Measurements from ENCODE around the gene KIF2A.
A peak's percentile ranks its signal among the peaks of the same experiment; 100 is the strongest.

KIF2A gene

GRCh38 chr5:62374090-62374489 lies 68.1 kb downstream of the KIF2A start:
- H3K4me3 ChIP-seq (ENCODE audit: low read depth, low read length) = no peak overlapping the region

DNA sequence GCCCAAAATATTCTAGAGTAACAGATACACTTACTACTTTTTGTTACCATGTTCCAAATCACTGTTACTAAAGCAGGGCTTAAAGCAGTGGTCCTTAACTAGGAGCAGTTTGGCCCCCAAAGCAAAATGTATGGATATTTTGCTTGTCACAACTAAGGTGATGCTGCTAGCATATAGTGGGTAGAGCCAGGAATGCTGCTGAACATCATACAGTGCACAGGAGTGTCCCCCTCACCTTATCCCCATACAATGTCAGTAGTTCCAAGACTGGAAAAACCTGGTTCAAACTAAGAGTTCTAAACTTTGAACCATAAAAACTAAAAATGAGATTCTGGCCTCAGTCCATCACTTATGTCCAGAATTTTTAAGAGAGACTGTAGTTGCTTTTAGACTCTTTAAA lies 69.6 kb downstream of the KIF2A start:
- no peak overlapping the region for H3K4me3 ChIP-seq (ENCODE audit: low read depth, low read length)

- H3K4me3 ChIP-seq (ENCODE audit: low read depth, low read length) = no peak overlapping the region
Measured at GRCh38 chr5:62376064-62376463, 70.1 kb downstream of the KIF2A start.

GRCh38 chr5:62385131-62385530 lies 79.1 kb downstream of the KIF2A start:
- no peak overlapping the region for H3K4me3 ChIP-seq (ENCODE audit: low read depth, low read length)

DNA sequence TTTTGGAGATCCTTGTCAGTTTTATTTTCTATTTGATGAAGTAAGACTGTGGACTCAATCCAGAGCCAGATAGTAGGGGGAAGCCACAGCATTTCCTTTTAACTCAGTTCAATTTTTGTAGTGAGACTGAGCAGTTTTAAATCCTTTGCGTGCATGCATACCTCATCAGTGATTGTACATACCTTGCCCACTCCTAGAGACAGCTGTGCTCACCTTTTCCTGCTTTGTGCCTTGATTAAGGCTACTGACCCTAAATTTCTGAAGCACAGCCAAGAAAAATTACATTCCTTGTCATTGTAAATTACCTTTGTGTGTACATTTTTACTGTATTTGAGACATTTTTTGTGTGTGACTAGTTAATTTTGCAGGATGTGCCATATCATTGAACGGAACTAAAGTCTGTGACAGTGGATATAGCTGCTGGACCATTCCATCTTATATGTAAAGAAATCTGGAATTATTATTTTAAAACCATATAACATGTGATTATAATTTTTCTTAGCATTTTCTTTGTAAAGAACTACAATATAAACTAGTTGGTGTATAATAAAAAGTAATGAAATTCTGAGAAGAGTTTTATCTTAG lies 79.9 kb downstream of the KIF2A start:
- no peak overlapping the region for H3K4me3 ChIP-seq (ENCODE audit: low read depth, low read length)

DNA sequence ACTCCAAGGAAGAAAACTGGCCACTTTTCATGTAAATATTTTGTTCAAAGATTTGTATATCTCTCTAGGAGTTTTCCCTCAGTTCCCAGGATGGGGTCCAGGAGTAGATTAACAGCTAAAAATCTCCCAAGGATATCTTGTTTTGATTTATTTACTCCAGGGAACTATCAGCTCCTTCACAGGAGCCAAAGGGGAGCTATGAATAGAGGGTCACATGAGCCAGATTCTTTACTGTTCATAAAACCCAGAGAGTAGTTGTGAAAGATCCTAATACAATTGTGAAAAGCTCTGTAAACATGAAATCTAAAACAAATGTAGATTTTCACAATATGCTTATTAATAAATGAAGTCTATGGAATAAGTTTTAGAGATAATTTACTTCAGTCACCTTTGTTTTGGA lies 80.8 kb downstream of the KIF2A start:
- no peak overlapping the region for H3K4me3 ChIP-seq (ENCODE audit: low read depth, low read length)

DNA sequence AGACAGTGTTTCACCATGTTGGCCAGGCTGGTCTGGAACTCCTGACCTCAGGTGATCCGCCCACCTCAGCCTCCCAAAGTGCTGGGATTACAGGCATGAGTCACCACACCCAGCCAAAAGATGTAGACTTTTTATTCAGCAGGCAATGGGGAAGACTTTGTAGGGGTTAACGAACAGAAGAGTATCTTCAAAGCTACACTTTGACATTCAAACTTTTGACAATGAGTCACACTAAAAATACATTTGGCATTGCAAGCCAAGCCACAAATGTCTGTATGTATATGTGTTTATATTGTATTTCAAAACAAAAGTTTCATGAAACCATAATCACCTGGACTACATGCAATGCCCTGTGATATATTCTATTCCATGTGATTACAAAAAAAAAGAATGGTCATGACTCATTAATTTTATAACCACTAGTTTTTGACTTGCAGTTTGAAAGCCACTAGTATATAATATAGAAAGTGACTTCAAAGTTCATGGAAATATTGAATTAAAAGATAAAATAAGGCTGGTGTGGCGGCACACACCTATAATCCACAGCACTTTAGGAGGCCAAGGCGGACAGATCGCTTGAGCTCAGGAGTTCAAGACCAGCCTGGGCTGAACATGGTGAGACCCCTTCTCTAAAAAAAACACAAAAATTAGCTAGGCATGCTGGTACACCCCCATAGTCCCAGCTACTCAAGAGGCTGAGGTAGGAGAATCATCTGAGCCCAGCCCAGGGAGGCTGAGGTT lies 89.4 kb downstream of the KIF2A start:
- H3K4me3 ChIP-seq (ENCODE audit: low read depth, low read length) = no peak overlapping the region

DNA sequence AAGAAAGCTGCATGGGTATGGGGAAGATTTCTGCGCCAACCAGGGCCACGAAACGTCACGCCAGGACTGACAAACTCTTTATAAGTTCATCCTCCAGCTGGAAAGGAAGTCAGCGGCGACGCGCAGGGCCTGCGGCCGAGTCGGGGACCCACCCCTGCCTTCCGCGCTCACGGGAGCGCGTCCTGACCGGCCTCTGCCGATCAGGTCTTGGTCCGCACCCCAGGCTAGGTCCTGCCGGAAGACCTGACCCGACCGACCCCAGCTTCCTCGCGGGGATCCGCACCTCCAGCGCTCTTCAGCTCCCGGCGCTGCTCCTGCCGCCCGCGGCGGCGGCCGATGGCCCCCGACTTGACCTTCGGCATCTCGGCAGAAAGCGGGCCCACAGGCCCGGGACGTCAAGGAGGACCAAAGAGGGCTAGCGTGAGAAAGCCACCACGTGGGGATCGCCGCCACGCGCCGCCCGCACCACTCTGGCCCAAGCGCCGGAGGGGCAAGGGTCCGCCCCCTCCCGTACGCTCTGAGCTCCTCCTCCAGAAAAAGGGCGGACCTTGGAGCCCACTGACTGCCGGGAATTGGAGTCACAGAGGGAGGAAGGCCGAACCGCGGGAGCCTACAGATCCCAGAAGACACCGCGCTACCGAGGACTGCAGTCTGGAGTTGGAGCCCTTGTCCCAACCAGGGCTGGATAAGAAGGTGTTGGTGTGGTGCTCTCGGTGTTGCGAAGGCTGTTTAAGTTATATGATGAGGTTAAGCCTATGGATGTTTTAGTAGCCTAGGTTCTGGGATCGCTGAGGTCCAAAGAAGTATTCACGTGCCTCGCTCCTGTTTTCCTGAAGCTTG lies 97.6 kb downstream of the KIF2A start, which contains the start of gene DIMT1:
Gene DIMT1 (minus strand): TSS at position 495 of the 840 bp plus-strand sequence. CDS start 133 bp downstream, at position 362.
- peak within 1 kb of the TSS; percentile 83 for H3K4me3 ChIP-seq (ENCODE audit: low read depth, low read length)

DNA sequence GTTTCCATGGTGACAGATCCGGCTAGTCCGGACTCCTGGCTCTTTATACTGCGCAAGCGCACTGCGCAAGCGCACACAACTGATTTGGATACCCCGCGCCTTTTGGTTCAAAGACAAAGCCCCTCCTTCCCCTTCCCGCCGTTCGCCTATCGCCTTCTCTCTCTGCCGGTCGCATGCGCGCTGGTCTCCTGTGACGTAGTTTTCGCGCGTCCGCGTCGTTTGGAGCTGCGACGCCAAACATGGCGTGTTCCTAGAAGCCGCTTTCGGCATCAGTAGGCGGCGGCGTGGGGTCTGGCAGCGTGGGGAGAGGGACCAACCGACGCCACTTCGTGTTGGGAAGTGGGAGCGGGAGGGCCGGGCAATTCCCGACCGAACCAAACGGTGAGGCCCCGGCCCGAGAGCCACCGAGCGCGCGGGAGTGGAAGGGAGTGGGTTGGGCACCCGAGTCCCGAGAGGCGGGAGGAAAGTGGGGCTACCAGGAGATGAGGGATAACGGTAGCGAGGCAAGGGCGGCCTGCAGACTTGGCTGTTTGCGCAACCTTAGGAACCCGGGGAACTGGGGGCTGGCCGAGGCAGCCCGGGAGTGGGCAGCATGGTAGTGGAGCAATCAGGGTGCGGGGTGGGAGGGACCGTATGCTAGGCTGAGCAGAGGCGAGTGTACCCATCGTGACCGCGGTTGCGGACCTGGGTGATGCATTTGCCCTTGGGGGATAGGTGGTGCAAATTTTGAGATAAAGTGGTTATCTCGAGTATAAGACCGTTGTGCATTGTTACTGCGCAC lies 106.7 kb downstream of the KIF2A start, which contains the start of gene IPO11:
Gene IPO11 (plus strand): TSS at position 215 of the 781 bp plus-strand sequence. CDS start 24,517 bp downstream, outside the sequence.
- H3K4me3 ChIP-seq (ENCODE audit: low read depth, low read length) = peak within 1 kb of the TSS; percentile 99

DNA sequence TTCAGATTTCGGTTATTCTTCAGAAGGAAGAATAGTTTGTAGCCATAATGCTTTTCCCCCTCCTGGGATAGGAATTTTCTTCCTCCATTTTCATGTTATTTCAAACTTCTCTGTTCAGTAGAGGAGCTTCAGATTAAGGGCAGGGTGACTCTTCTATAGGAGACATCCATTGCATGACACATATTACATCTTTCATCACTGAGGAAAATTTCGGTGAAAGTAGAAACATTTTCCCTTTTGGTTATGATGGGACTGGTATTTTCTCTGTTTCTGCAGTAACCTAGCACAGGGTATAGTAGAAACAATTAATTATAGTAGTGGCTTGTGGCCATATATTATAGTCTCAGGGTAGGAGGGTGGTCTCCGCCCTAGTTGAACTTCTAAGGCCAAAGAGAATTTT lies 107.7 kb downstream of the KIF2A start:
- peak overlapping the region; percentile 99 for H3K4me3 ChIP-seq (ENCODE audit: low read depth, low read length)

- H3K4me3 ChIP-seq (ENCODE audit: low read depth, low read length) = no peak overlapping the region
Measured at GRCh38 chr5:62418462-62419076, 112.6 kb downstream of the KIF2A start.

- no peak overlapping the region for H3K4me3 ChIP-seq (ENCODE audit: low read depth, low read length)
Measured at GRCh38 chr5:62419609-62420008, 113.6 kb downstream of the KIF2A start.

DNA sequence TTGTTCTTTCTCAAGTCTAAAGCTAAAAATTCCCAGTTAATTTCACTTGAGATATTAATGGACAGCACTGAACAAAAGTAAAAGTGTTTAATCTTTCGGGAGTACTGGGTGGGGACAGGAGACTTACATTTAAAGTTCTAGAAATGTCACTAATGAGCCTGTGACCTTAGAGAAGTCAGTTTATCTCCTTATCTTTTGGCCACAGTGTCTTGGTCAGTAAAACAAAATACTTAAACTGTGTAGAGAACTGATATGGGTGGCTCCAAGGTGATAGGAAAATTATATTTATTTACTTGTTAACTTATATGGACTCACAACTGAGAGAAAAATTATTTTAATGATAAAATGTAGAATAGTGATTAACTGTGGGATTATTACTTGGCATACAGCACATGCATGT lies 115.4 kb downstream of the KIF2A start:
- H3K4me3 ChIP-seq (ENCODE audit: low read depth, low read length) = no peak overlapping the region

- no peak overlapping the region for H3K4me3 ChIP-seq (ENCODE audit: low read depth, low read length)
Measured at GRCh38 chr5:62424763-62425162, 118.8 kb downstream of the KIF2A start.

GRCh38 chr5:62431735-62432620 lies 126.0 kb downstream of the KIF2A start:
- H3K4me3 ChIP-seq (ENCODE audit: low read depth, low read length) = no peak overlapping the region

GRCh38 chr5:62432621-62433064 lies 126.6 kb downstream of the KIF2A start:
- H3K4me3 ChIP-seq (ENCODE audit: low read depth, low read length) = no peak overlapping the region
